ENCODE results near the gene VSTM2L.

- TF ChIP-seq POLR2A (IDR thresholded peaks at IDR 0.05; ENCODE audit: low read depth, low read length) (no peak), CTCF (conservative IDR thresholded peaks at IDR 0.05; ENCODE audit: low read depth, low read length) (no peak), RAD21 (IDR thresholded peaks at IDR 0.05; ENCODE audit: low read length) (no peak), RFX5 (IDR thresholded peaks at IDR 0.05; ENCODE audit: low read depth, low read length) (no peak), RCOR1 (IDR thresholded peaks at IDR 0.05; ENCODE audit: insufficient replicate concordance, low read length) (no peak), MAZ (IDR thresholded peaks at IDR 0.05; ENCODE audit: borderline replicate concordance, low read depth, low read length) (no peak), USF2 (IDR thresholded peaks at IDR 0.05; ENCODE audit: low read depth, low read length) (peak; percentile 15; the same call in 1 of the 2 replicates), SMC3 (IDR thresholded peaks at IDR 0.05; ENCODE audit: low read depth, low read length) (no peak), CEBPB (IDR thresholded peaks at IDR 0.05; ENCODE audit: low read depth, low read length) (no peak), MXI1 (IDR thresholded peaks at IDR 0.05; ENCODE audit: borderline replicate concordance, low read depth, low read length) (no peak), MAFK (IDR thresholded peaks at IDR 0.05; ENCODE audit: low read depth, low read length) (no peak), CHD1 (IDR thresholded peaks at IDR 0.05; ENCODE audit: low read depth, low read length) (no peak), BHLHE40 (IDR thresholded peaks at IDR 0.05; ENCODE audit: low read depth, low read length) (no peak)
Measured at GRCh38 chr20:37886851-37887297, 16.1 kb upstream of the VSTM2L start.
